HG02571 (cell line): Measurements from ENCODE around the gene TMEM41B.
"Not testable (repeated sequence)": the region's sequence is repeated elsewhere in the genome, so short reads cannot be mapped to it uniquely, and the experiment has no call there.

Source experiments
- ATAC-seq: cut with Tn5 transposase; IDR thresholded peaks from one replicate; pipeline ENCODE4 v1.9.1; 2021; ENCODE audit warnings: mild to moderate bottlenecking, moderate library complexity; ENCODE audit not compliant: unreplicated experiment

TMEM41B gene

GRCh38 chr11:9263840-9264315, 50.5 kb downstream of the TMEM41B start:
- ATAC-seq = peak; percentile 51

GRCh38 chr11:9260838-9261146, 53.6 kb downstream of the TMEM41B start:
- not testable (repeated sequence) for ATAC-seq

DNA sequence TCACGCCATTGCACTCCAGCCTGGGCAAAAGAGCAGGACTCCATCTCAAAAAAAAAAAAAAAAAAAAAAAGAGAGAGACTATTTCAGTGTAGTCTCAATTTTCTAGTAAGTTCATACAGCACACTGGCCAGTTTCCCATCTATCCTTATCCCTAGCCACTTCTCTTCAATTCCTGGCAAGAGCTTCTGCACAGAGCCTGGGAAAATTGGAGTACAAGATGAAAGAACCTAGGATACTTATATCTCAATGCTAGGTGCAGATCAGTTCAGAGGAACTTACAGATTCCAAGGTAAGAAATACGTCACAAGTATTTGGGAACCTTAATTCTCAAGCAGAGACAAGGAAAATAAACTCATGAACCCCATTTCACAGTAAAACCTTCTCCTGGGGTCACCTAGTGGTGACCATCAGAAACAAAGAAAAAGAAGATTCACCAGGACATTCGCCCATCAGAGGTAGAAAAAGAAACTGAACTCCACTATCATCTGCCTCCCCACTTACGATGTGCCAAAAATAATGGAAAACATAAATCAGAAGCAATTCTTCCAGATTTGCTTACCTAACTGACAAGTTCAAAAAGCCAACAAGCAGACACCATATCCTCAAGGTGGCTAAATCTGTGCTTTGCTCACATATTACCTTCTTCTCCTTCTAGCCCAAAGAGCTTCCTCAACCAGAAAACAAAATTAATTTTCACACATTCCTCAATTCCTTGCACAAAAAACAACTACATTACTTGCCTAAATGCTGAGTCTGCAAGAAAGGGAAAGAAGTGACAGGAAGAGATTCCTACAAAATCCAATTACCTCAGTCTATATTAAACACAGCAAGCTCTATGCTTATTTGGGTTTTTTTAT, 54.2 kb downstream of the TMEM41B start:
- ATAC-seq = no peak

GRCh38 chr11:9258279-9258678, 56.1 kb downstream of the TMEM41B start:
- not testable (repeated sequence) for ATAC-seq

DNA sequence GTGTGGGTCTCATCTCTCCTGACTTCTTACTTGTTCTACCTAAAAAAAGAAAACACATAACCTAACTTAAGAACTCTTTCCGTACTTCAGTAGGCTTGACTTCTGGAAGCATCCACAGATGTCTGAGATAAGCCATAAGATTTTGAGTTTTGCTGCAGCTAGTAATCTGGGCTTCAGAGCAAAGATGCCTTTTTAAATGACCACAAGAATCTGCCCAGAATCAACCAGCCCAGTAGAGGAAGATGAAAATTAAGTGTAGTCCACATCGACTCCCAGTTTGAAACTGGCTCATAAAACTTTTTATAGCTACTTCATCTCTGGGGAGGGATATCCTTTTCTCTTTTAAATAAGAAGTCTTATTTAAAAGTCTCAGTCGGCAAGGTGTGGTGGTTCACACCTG, 60.0 kb downstream of the TMEM41B start:
- no peak for ATAC-seq

GRCh38 chr11:9253086-9253485, 61.3 kb downstream of the TMEM41B start:
- no peak for ATAC-seq

GRCh38 chr11:9251311-9251710, 63.1 kb downstream of the TMEM41B start:
- ATAC-seq = no peak

DNA sequence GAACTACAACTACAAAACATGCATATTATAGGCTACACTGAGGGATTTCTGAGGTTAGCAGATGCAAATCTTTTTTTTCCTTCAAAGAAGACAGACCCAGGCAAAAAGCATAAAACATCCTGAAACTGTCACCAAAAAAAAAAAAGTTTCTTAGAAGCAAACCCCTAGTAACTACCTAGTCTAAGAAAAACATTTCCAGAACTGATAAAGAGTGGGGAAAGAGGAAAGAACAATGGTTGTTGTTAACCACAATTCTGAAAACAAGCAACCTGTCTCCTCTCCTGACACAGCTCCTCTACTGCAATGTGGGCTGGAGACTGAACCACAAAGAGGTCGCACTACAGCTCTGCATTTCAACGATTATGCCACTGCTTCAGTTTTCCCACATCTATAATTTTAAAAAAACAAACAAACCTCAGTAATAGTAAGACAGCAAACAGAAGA, 64.2 kb downstream of the TMEM41B start:
- peak; percentile 49 for ATAC-seq

GRCh38 chr11:9249252-9249651, 65.1 kb downstream of the TMEM41B start:
- ATAC-seq = no peak

GRCh38 chr11:9247863-9248262, 66.5 kb downstream of the TMEM41B start:
- ATAC-seq = no peak

DNA sequence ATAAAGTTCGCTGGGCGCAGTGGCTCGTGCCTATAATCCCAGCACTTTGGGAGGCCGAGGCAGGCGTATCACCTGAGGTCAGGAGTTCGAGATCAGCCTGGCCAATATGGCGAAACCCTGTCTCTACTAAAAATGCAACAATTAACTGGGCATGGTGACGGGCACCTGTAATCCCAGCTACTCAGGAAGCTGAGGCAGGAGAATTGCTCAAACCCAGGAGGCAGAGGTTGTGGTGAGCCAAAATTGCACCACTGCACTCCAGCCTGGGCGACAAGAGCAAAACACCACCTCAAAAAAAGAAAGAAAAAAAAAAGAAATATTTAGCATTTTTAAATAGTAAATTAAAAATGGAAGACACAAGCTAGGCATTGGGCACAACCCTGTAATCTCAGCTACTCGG, 78.2 kb downstream of the TMEM41B start:
- ATAC-seq = not testable (repeated sequence)

DNA sequence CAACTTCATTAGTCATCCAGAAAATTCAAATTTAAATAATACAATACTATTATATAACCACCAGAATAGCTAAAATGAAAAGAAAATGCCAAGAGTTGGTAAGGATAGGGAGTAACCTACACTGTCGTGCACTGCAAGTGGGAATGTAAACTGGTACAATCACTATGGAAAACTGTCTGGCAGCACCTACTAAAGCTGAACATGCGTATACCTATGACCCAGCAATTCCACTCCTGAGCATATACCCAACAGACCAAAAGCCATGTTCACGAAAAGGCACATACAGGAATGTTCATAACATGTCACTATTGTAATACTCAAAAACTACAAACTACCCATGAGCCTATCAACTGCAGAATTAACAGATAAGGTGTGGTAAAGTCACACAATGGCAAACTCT, 81.9 kb downstream of the TMEM41B start:
- ATAC-seq = no peak

GRCh38 chr11:9231848-9232177, 82.6 kb downstream of the TMEM41B start:
- ATAC-seq = no peak
